ENCODE data around the gene KNTC1. TPM values are rescaled to one million over a fixed set of nuclear protein-coding genes. Genes with fewer than 3 reads are reported as not detected.

KNTC1 gene
- total RNA-seq, 1 donor from 2014 or later = 34.0 TPM

- H3K9me3 Mint-ChIP-seq (ENCODE audit: unreplicated experiment) = peaks cover 1% of the 10 kb centered on the region
- TF ChIP-seq CTCF (IDR thresholded peaks at IDR 0.05; ENCODE audit: partially characterized antibody, unreplicated experiment) = no peak
- no peaks in the 10 kb centered on the region for H3K27me3 Mint-ChIP-seq (ENCODE audit: unreplicated experiment)
- H3K4me1 Mint-ChIP-seq (ENCODE audit: low read depth, unreplicated experiment) = peaks cover 15% of the 10 kb centered on the region
- H3K27ac Mint-ChIP-seq (ENCODE audit: unreplicated experiment) = no peak overlapping the region
- no peak for DNase-seq
- H3K36me3 Mint-ChIP-seq (ENCODE audit: unreplicated experiment) = peaks cover 4% of the 10 kb centered on the region
- no peak overlapping the region for H3K4me3 Mint-ChIP-seq (ENCODE audit: unreplicated experiment)
Observed at GRCh38 chr12:122519418-122519817, 7.6 kb upstream of the KNTC1 start.

GRCh38 chr12:122520676-122521075, 6.4 kb upstream of the KNTC1 start:
- no peak overlapping the region for H3K4me3 Mint-ChIP-seq (ENCODE audit: unreplicated experiment)
- TF ChIP-seq CTCF (IDR thresholded peaks at IDR 0.05; ENCODE audit: partially characterized antibody, unreplicated experiment) = no peak
- peaks cover 4% of the 10 kb centered on the region for H3K36me3 Mint-ChIP-seq (ENCODE audit: unreplicated experiment)
- DNase-seq = no peak
- H3K9me3 Mint-ChIP-seq (ENCODE audit: unreplicated experiment) = peaks cover 3% of the 10 kb centered on the region
- H3K27ac Mint-ChIP-seq (ENCODE audit: unreplicated experiment) = no peak overlapping the region
- no peaks in the 10 kb centered on the region for H3K27me3 Mint-ChIP-seq (ENCODE audit: unreplicated experiment)
- peaks cover 15% of the 10 kb centered on the region for H3K4me1 Mint-ChIP-seq (ENCODE audit: low read depth, unreplicated experiment)

GRCh38 chr12:122523280-122523679, 3.8 kb upstream of the KNTC1 start:
- TF ChIP-seq CTCF (IDR thresholded peaks at IDR 0.05; ENCODE audit: partially characterized antibody, unreplicated experiment) = no peak
- H3K4me1 Mint-ChIP-seq (ENCODE audit: low read depth, unreplicated experiment) = peaks cover 15% of the 10 kb centered on the region
- H3K27me3 Mint-ChIP-seq (ENCODE audit: unreplicated experiment) = no peaks in the 10 kb centered on the region
- H3K9me3 Mint-ChIP-seq (ENCODE audit: unreplicated experiment) = peaks cover 3% of the 10 kb centered on the region
- no peak overlapping the region for H3K4me3 Mint-ChIP-seq (ENCODE audit: unreplicated experiment)
- peak overlapping the region; percentile 57 for H3K27ac Mint-ChIP-seq (ENCODE audit: unreplicated experiment)
- no peak for DNase-seq
- H3K36me3 Mint-ChIP-seq (ENCODE audit: unreplicated experiment) = no peaks in the 10 kb centered on the region

GRCh38 chr12:122523846-122524718, 3.0 kb upstream of the KNTC1 start:
- no peak for TF ChIP-seq CTCF (IDR thresholded peaks at IDR 0.05; ENCODE audit: partially characterized antibody, unreplicated experiment)
- Mint-ChIP-seq H3K9me3 (ENCODE audit: unreplicated experiment) (peaks cover 3% of the 10 kb centered on the region), H3K36me3 (ENCODE audit: unreplicated experiment) (no peaks in the 10 kb centered on the region), H3K27me3 (ENCODE audit: unreplicated experiment) (no peaks in the 10 kb centered on the region), H3K4me1 (ENCODE audit: low read depth, unreplicated experiment) (peaks cover 15% of the 10 kb centered on the region), H3K4me3 (ENCODE audit: unreplicated experiment) (no peak overlapping the region), H3K27ac (ENCODE audit: unreplicated experiment) (peak overlapping the region; percentile 49)
- DNase-seq = no peak

GRCh38 chr12:122527478-122527944, 462 bp downstream of the KNTC1 start:
- H3K27ac Mint-ChIP-seq (ENCODE audit: unreplicated experiment) = no peak overlapping the region
- H3K4me3 Mint-ChIP-seq (ENCODE audit: unreplicated experiment) = no peak overlapping the region
- H3K9me3 Mint-ChIP-seq (ENCODE audit: unreplicated experiment) = peaks cover 2% of the 10 kb centered on the region
- H3K36me3 Mint-ChIP-seq (ENCODE audit: unreplicated experiment) = no peaks in the 10 kb centered on the region
- no peak for DNase-seq
- peaks cover 13% of the 10 kb centered on the region for H3K4me1 Mint-ChIP-seq (ENCODE audit: low read depth, unreplicated experiment)
- TF ChIP-seq CTCF (IDR thresholded peaks at IDR 0.05; ENCODE audit: partially characterized antibody, unreplicated experiment) = no peak
- no peaks in the 10 kb centered on the region for H3K27me3 Mint-ChIP-seq (ENCODE audit: unreplicated experiment)

Measured in glutamatergic neuron (in vitro differentiated cells).